Measurements from ENCODE around the gene SH3BGRL2.

- TF ChIP-seq CTCF (conservative IDR thresholded peaks at IDR 0.05) (no peak), EZH2 (IDR thresholded peaks at IDR 0.05; ENCODE audit: low read depth) (no peak)
Observed at GRCh38 chr6:79598012-79598411, 33.1 kb upstream of the SH3BGRL2 start.
